Mesodermal cell (in vitro differentiated cells): ENCODE data around the gene ACSS1.

ENCODE experiments used
- H3K27ac ChIP-seq: 2 replicates; pipeline ENCODE4 v1.7.0; 2013; ENCODE audit warnings: mild to moderate bottlenecking, low read depth, low read length, moderate library complexity; ENCODE audit not compliant: severe bottlenecking
- H3K36me3 ChIP-seq: 2 replicates; pipeline ENCODE4 v1.7.1; 2013; ENCODE audit warnings: mild to moderate bottlenecking, low read length, moderate library complexity; ENCODE audit not compliant: control insufficient read depth, insufficient read depth
- H3K4me1 ChIP-seq: one replicate; pipeline ENCODE4 v1.7.1; 2013; ENCODE audit warnings: mild to moderate bottlenecking, low read length; ENCODE audit not compliant: insufficient read depth, control insufficient read depth, poor library complexity, severe bottlenecking
- H3K4me3 ChIP-seq: 2 replicates; pipeline ENCODE4 v1.7.0; 2013; ENCODE audit warnings: low read length, control low read depth, mild to moderate bottlenecking; ENCODE audit not compliant: insufficient read depth, poor library complexity, severe bottlenecking; ENCODE audit errors: extremely low read depth
- H3K9me3 ChIP-seq: 2 replicates; pipeline ENCODE4 v1.7.1; 2013; ENCODE audit warnings: mild to moderate bottlenecking, low read length, moderate library complexity; ENCODE audit not compliant: control insufficient read depth
- WGBS, 2 experiments: methylation state at CpG; one replicate each; pipeline ENCODE4 v1.1.5; 2013; ENCODE audit warnings: missing lambda C conversion rate in 2 of 2; ENCODE audit not compliant: insufficient coverage in 2 of 2; 5-methylcytosine and 5-hydroxymethylcytosine counted together

Gene ACSS1

DNA sequence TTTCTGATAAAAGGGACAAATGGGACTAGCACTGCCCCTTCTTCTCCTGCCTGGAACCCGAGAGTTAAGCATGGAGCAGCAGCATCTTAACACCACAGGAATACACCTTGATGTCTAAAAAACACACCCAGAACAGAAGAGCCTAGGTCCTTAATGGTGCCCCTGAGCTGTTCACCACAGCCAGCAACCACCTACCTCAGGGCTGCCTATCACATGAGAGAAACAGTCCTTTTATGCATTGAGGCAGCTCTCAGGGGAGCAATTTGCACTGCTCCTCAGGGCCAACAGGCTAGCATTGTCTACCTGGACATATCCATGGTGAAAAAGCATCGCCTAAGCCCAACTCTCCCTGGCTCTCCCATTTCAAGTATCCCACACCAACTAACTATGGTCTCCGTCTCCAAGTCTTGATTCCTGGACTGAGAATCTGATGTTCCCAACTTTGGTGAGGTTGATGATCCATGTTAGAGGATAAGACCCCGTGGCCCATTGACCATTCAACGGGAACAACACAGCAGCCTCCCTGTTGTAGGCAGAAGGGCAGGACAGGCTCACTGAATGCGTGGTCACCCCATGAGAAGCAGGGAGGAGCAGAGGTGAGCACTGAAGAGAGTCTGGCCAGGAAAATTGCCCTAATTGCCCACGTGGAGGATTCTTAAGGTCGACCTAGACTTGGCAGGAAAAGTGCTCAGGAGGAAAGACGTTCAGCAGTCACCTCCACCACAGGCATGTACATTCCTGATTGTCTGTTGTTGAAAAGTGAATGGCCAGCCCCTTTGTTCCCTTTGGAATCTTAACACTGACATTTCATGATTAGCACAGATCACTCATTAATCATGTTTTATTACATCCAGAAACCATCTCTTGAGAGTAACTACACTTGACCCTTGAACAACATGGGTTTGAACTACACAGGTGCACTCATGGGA is 61.2 kb downstream of the ACSS1 start:
- no peaks in the 10 kb centered on the region for H3K36me3 ChIP-seq
- no peak overlapping the region for H3K4me3 ChIP-seq
- no peaks in the 10 kb centered on the region for H3K9me3 ChIP-seq
- no peak overlapping the region for H3K27ac ChIP-seq
- peaks cover 2% of the 10 kb centered on the region for H3K4me1 ChIP-seq
- 66 to 71% methylated on average over 5 of the region's 9 CpGs for WGBS, 2 experiments

DNA sequence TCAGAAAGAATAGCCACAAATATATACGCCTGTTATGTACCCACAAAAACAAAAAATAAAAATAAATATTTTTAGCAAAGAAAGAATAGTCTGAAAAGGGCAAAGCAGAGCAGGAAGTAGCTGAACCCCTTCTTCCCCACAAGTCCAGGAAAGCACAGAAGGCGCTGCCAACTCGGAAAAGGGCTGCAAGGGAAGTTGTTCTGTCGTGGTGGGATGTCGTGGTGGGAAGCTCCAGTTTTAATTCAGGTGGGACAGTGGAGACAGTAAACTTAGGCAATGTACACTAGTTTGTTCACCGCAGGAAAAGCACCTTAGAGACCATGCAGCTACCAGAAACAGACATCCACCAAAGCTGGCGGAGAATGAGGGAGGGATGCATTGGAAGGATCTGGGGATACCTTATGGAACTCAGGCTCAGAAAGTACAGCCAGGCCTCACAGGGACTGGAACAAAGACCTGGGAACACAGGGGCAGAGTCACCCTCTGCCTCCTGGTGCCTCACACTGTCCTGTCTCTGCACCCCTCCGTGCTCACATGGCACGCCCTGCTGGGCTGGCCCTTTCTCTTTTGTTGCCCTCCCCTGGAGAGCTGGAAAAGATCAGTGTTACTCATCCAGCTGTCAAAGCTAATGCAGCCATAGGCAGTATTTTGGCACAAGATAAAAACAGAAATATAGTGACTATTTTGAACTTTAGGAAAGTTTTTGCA is 62.0 kb downstream of the ACSS1 start:
- H3K4me3 ChIP-seq = no peak overlapping the region
- H3K27ac ChIP-seq = no peak overlapping the region
- WGBS, 2 experiments = 23 to 83% methylated on average over 2 to 7 of the region's 9 CpGs
- H3K36me3 ChIP-seq = no peaks in the 10 kb centered on the region
- H3K9me3 ChIP-seq = no peaks in the 10 kb centered on the region
- H3K4me1 ChIP-seq = peaks cover 7% of the 10 kb centered on the region

DNA sequence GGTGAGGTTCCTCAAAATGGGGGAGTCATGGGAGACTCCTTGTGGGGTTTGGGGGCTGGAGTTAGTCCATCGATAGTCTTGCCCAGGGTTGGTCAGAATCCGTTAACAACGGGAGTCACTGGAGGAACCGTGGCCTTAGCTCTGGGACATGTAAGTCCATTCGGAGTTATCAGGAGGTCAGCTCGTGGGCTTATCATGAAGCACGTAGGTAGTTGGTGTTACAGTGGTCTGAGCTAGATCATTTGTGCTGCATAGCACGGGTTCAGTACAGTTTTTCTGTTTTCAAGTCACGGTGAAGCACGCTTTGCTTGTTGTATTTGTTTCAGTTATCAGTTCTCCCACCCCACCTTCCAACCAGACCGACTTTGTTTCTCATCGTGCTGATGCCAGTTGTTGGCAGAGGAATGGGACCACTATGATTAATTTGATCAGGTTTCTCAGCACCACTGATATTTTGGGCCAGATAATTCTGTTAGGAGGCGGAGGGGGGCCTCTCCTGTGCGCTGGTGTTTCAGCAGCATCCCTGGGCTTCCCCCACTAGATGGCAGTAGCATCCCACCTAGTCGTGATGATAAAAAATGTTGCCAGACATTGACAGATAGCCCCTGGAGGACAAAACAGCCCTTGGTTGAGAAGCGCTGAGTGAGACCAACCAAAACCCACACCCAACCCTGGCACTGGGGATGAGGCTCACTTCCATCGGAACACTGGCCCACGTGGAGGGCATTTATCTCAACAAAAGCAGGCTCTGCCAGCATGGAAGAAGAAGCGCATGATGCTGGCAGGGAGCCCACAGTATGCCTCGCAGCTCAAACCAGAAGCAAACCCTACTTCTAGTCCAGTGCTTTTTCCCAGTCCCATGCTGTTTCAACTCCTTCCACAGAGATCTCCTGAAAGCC is 63.2 kb downstream of the ACSS1 start:
- Histone ChIP-seq H3K4me3 (no peak overlapping the region), H3K9me3 (no peaks in the 10 kb centered on the region), H3K27ac (no peak overlapping the region), H3K36me3 (no peaks in the 10 kb centered on the region), H3K4me1 (peaks cover 7% of the 10 kb centered on the region)
- 50 to 61% methylated on average over 12 to 14 of the region's 20 CpGs for WGBS, 2 experiments

DNA sequence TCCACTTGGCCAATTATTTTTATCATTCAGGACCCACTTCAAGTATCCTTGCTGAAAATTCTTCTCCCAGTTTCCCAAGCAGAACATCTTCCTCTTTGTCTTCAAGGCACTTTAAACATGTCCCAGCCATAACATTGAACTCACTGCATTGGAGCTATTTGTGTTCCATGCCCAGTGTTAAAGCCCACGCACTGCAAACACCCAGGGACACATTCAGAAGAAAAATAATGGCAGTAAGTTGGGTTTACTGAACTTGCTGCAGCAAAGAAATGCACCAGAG is 63.8 kb downstream of the ACSS1 start:
- 100% methylated on average over 1 of the region's 1 CpG; no CpG with 5 or more reads in 1 of the 2 experiments for WGBS, 2 experiments
- H3K27ac ChIP-seq = no peak overlapping the region
- no peaks in the 10 kb centered on the region for H3K36me3 ChIP-seq
- H3K9me3 ChIP-seq = no peaks in the 10 kb centered on the region
- H3K4me3 ChIP-seq = no peak overlapping the region
- H3K4me1 ChIP-seq = peaks cover 7% of the 10 kb centered on the region

DNA sequence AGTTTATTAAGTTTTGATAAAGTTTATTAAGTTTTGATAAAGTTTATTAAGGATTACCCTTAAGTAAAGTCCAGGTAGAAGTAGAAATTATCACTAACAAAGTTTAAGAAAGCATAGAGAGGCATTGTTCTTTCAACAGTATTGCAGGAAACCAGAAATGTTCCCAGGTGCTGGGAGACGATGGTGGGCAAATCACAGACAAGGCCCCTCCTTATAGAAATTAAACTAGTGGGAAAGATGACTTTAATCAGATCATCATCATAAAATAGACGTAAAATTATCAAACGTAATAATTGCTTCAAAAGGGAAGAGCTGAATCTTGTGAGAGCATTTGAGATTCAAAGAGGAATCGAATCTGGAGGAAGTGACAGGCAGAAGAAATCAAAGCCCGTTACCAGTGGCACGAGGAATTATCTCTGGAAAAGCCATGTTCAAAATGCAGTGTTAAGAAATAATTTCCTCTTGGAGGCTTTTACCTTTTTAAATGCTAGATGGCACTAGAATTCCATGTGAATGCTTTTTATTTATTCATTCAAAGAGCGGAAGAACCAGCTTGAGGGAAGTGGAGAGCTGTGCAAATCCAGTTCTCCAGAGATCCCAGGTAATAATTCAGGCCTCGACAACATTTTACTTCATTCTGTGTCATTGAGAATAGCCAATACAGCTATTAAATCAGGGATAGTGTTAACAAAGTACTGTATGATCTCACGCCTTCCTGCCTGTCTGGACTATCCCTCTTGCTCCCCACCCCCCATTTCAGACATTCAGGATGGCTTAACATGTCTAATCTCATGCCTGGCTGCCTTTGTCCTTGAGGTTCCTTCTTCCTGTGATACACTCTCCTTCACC is 64.4 kb downstream of the ACSS1 start:
- 88 to 98% methylated on average over 4 to 7 of the region's 9 CpGs for WGBS, 2 experiments
- Histone ChIP-seq H3K9me3 (no peaks in the 10 kb centered on the region), H3K4me1 (peaks cover 7% of the 10 kb centered on the region), H3K27ac (no peak overlapping the region), H3K36me3 (no peaks in the 10 kb centered on the region), H3K4me3 (peak overlapping the region; percentile 74)

DNA sequence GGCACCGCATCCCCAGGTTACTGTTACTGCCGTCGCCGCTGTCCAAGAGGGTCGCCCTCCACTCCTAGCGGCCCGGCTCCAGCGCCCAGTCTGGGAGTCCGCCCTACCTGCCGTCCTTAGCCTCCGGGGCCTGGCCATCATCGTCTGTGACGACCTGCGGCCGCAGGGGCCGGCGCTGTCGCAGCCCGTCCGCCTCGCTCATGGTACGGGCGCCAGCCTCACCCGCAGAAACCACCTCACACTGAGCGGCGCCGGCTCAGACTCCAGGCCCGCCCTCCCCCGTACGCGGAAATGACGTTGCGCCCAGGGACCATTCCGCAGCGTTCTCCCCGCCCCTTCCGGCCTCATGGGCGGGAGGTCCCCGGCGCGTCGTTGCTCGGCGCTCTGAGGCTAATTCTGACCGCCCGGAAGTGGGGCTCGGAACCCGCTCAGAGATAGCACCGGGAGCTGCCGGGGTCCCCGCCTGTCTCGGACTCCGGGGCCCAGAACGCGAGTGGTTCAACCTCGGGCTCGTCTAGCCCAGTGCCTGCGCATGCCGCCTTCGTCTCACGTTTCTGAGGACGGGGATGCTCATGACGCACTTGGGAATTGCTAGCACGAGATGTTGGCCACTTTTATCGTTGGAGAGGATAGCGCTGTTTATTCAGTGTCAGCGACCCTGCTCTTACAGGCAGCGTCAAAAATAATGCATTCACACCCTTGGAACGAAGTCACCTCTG is 65.3 kb downstream of the ACSS1 start, which contains the start of gene APMAP:
APMAP (minus strand) TSS at position 265 of the 719 bp plus-strand sequence; CDS start at position 202, 63 bp downstream.
- Histone ChIP-seq H3K9me3 (no peaks in the 10 kb centered on the region), H3K4me3 (peak within 1 kb of the TSS; percentile 74), H3K27ac (peak within 1 kb of the TSS; percentile 80), H3K36me3 (no peaks in the 10 kb centered on the region), H3K4me1 (peaks cover 7% of the 10 kb centered on the region)
- 0 to 1% methylated on average over 58 to 68 of the region's 69 CpGs for WGBS, 2 experiments

DNA sequence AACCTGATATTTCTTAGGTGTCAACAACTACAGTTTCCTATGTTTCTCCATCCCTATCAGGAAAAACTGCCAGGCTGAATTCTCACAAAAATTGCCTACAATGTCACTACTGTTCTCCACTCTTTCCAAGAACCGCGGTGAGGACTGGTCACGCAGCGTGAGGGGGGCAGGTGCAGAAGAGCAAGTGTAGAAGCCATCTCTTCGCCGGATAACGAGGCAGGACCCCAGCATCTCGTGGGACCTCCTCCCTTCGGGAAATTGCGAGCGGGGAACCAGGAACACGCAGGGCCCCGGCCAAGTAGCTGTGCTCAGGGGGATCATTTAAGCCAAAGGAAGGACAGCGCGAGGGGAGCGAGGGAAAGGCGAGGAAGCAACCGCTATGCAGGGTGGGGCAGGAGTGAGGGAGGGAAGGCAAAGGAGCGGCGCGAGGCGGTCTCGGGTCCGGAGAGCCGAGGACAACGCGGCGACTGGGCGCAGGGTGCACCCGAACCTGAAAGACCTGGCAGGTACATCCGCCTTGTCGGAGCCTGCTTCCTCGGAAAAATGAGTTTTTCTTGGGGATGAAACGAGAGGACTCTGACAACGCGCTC is 65.9 kb downstream of the ACSS1 start:
- WGBS, 2 experiments = 1 to 2% methylated on average over 23 to 31 of the region's 36 CpGs
- H3K27ac ChIP-seq = peak overlapping the region; percentile 80

DNA sequence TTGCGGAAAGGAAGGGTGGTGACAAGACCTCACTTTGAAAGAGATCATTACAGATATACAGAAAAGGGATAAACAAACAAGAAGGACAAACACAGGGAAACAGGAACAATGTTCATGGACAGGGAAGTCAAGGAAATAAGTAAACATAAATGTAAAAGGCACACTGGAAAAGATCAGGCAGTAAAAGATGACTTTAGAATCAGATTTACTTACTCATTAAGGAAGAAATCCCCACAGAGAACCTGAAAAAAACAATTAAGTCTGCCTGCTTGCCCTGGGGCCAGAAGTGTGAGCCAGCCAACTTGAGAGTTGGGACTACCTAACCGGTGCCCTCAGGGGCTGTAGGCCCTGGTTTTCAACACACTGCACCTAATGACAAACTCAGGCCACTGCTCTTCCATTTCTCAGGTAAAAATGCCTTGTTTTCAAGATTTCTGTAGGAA is 67.1 kb downstream of the ACSS1 start:
- H3K4me1 ChIP-seq = peaks cover 7% of the 10 kb centered on the region

More for the DNA sequence above, 65.9 kb downstream of the ACSS1 start:
- H3K36me3 ChIP-seq = no peaks in the 10 kb centered on the region
- H3K4me1 ChIP-seq = peaks cover 7% of the 10 kb centered on the region
- H3K9me3 ChIP-seq = no peaks in the 10 kb centered on the region
- peak overlapping the region; percentile 74 for H3K4me3 ChIP-seq

DNA sequence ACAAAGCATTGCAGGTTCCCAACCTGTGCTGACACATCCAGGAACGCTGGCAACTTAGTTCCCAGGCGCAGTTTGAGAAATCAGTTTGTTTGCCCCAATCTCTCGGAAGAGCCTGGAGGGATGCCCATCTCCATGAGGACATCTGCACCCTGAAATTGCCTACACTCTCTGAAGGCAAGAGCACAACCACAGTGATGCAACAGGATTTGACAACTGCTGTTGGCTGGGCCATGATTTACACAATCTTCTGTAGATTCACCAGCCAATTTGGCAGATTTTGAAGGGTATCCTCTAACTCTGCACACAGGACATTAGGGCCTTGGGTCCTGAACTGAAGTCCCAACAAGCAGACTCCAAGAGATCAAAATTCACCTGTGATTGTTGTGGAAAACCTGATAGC is 68.8 kb downstream of the ACSS1 start:
- H3K9me3 ChIP-seq = no peaks in the 10 kb centered on the region
- H3K36me3 ChIP-seq = no peaks in the 10 kb centered on the region
- 91 to 97% methylated on average over 3 of the region's 3 CpGs for WGBS, 2 experiments
- no peak overlapping the region for H3K4me3 ChIP-seq
- no peak overlapping the region for H3K27ac ChIP-seq
- H3K4me1 ChIP-seq = peaks cover 7% of the 10 kb centered on the region

More for the DNA sequence above, 67.1 kb downstream of the ACSS1 start:
- no peak overlapping the region for H3K27ac ChIP-seq
- WGBS, 2 experiments = 29 to 57% methylated on average over 1 of the region's 2 CpGs
- no peak overlapping the region for H3K4me3 ChIP-seq
- no peaks in the 10 kb centered on the region for H3K36me3 ChIP-seq
- no peaks in the 10 kb centered on the region for H3K9me3 ChIP-seq
